GM12878 (cell line): ENCODE results near the gene GSTCD. TPM values are rescaled to one million over a fixed set of nuclear protein-coding genes. Genes with fewer than 3 reads are reported as not detected.

ENCODE experiments used
- ATAC-seq: fragments of 200-7000 bp; cut with Tn5 transposase; 3 replicates; pipeline ENCODE4 v1.9.1; 2020; ENCODE audit warnings: mild to moderate bottlenecking, moderate library complexity
- BruUV-seq: library from RNA; stranded (reverse); fragments of 400-500 nt; replicated peaks from 2 replicates; lab custom pipeline; 2021; lab: Mats Ljungman, UMichigan
- CTCF ChIA-PET: fragments of 300-600 bp; sonication (Branson Sonifier 250); formaldehyde crosslinking; extraction: SDS; loops from one replicate; lab custom pipeline; 2021; ENCODE audit warnings: inconsistent platforms; lab: Yijun Ruan, JAX
- POLR2A ChIA-PET: fragments of 350-600 bp; formaldehyde crosslinking; extraction: SDS; loops from one replicate; lab custom pipeline; 2021; ENCODE audit warnings: inconsistent platforms; lab: Charles Lee
- RAD21 ChIA-PET: fragments of 300-600 bp; sonication (Branson Sonifier 250); formaldehyde crosslinking; loops from one replicate; lab custom pipeline; 2023; ENCODE audit warnings: antibody characterized with exemption; ENCODE audit not compliant: unreplicated experiment; lab: Charles Lee
- SMC1A ChIA-PET: fragments of 300-600 bp; sonication (Branson Sonifier 250); formaldehyde crosslinking; loops from one replicate; lab custom pipeline; 2023; ENCODE audit not compliant: unreplicated experiment, uncharacterized antibody; lab: Charles Lee
- DNase-seq: peaks from one replicate; pipeline ENCODE4 v3.0.0-alpha.2; 2011; ENCODE audit warnings: low read depth, low spot score
- FAIRE-seq: peaks from 3 replicates; lab custom pipeline; 2011; peaks lifted over from hg19 to GRCh38; lab: Jason Lieb, UNC
- H2AFZ ChIP-seq: 2 replicates; pipeline ENCODE4 v1.6.0; 2011; ENCODE audit warnings: low read depth, low read length, control low read depth; ENCODE audit not compliant: control insufficient read depth
- H3K27ac ChIP-seq: 2 replicates; pipeline ENCODE4 v1.5.1; 2011; ENCODE audit warnings: control low read depth; ENCODE audit not compliant: control insufficient read depth, insufficient read depth
- H3K27me3 ChIP-seq, 2 experiments: replicated peaks in 1 of 2; 2 replicates each; pipeline versions ENCODE4 v1.6.0 to v1.6.1; 2011; ENCODE audit warnings: low read length in 1 of 2; ENCODE audit not compliant: control insufficient read depth in 2 of 2, insufficient read depth in 2 of 2
- H3K36me3 ChIP-seq, 2 experiments: 2 replicates each; pipeline ENCODE4 v1.5.1; 2011; ENCODE audit warnings: low read length in 1 of 2; ENCODE audit not compliant: control insufficient read depth in 2 of 2, insufficient read depth in 2 of 2
- H3K4me1 ChIP-seq: 2 replicates; pipeline ENCODE4 v1.6.1; 2011; ENCODE audit warnings: mild to moderate bottlenecking, low read length, moderate library complexity, mixed read lengths; ENCODE audit not compliant: control insufficient read depth, insufficient read depth
- H3K4me2 ChIP-seq: 2 replicates; pipeline ENCODE4 v1.6.0; 2011; ENCODE audit warnings: control low read depth; ENCODE audit not compliant: control insufficient read depth, insufficient read depth
- H3K4me3 ChIP-seq: fragments of 200-600 bp; sonication (generic); 2 replicates; pipeline ENCODE4 v1.5.1; 2016
- H3K79me2 ChIP-seq: 2 replicates; pipeline ENCODE4 v1.6.0; 2011; ENCODE audit warnings: low read length; ENCODE audit not compliant: control insufficient read depth, insufficient read depth
- H3K9ac ChIP-seq: 2 replicates; pipeline ENCODE4 v1.8.0; 2011; ENCODE audit warnings: low read length, control low read depth, mixed read lengths; ENCODE audit not compliant: control insufficient read depth, insufficient read depth
- H3K9me3 ChIP-seq: replicated peaks from 3 replicates; pipeline ENCODE4 v1.5.1; 2011; ENCODE audit warnings: mild to moderate bottlenecking, low read length; ENCODE audit not compliant: control insufficient read depth, insufficient read depth
- H4K20me1 ChIP-seq: 2 replicates; pipeline ENCODE4 v1.6.0; 2011; ENCODE audit not compliant: control insufficient read depth, insufficient read depth
- EP300 ChIP-seq, 2 experiments: fragments of 150-350 bp in 1 of 2; IDR thresholded peaks; 2 replicates each; pipeline ENCODE4 v1.6.1; 2011 to 2012; ENCODE audit warnings: low read depth in 2 of 2, low read length in 2 of 2, borderline replicate concordance in 1 of 2, improper control_type of control experiment in 1 of 2, inconsistent platforms in 1 of 2; ENCODE audit not compliant: control insufficient read depth in 1 of 2
- FOXK2 ChIP-seq: fragments of 450-650 bp; IDR thresholded peaks from 2 replicates; pipeline ENCODE4 v1.6.1; 2017; ENCODE audit warnings: mild to moderate bottlenecking, moderate library complexity
- MEF2A ChIP-seq: IDR thresholded peaks from 2 replicates; pipeline ENCODE4 v1.6.1; 2011; ENCODE audit warnings: low read depth, mild to moderate bottlenecking, low read length, moderate library complexity; ENCODE audit not compliant: insufficient read depth
- NR2C1 ChIP-seq: fragments of 450-650 bp; IDR thresholded peaks from 2 replicates; pipeline ENCODE4 v1.6.1; 2017; ENCODE audit warnings: antibody characterized with exemption, mild to moderate bottlenecking, moderate library complexity
- POU2F2 ChIP-seq: IDR thresholded peaks from 3 replicates; pipeline ENCODE4 v1.6.1; 2011; ENCODE audit warnings: low read depth, mild to moderate bottlenecking, low read length, borderline replicate concordance
- WGBS: methylation state at CpG from one replicate; pipeline ENCODE4 v1.1.6; 2016; ENCODE audit warnings: low lambda C conversion rate; ENCODE audit not compliant: insufficient replicate concordance, insufficient coverage; ENCODE audit errors: missing lambda C conversion rate; 5-methylcytosine and 5-hydroxymethylcytosine counted together
- in situ Hi-C: fragments of 300-500 bp; cut with MboI; formaldehyde crosslinking; loops from 9 replicates; pipeline ENCODE4 v1.14.3; 2018; ENCODE audit warnings: mixed read lengths
- intact Hi-C: fragments of 100-400 bp; cut with micrococcal nuclease; formaldehyde crosslinking; loops from one replicate; pipeline ENCODE4 v1.14.2; 2022; ENCODE audit not compliant: unreplicated experiment
- polyA plus RNA-seq, 11 experiments: library from polyadenylated mRNA; depleted of rRNA in 4 of 11; unstranded in 6 of 11; stranded (reverse) in 5 of 11; fragments of >200 nt; fragmentation: Nextera tagmentation in 4 of 11; fragmentation: Illumina TruSeq in 1 of 11; extraction: Ambion mirVana in 4 of 11; extraction: Trizol in 1 of 11; gene quantifications; 1 replicate in 1 of 11; 2 replicates in 10 of 11; pipeline versions ENCODE4 v1.2.1 to v1.2.3, GENCODE V29; 2011 to 2016; ENCODE audit warnings: inconsistent platforms in 2 of 11, missing spikeins in 2 of 11, low read depth in 1 of 11
- total RNA-seq, 4 experiments: library from RNA; depleted of rRNA in 3 of 4; stranded (reverse); fragments of >200 nt in 3 of 4; fragmentation: Illumina TruSeq in 1 of 4; extraction: Trizol in 1 of 4; gene quantifications; 2 replicates each; pipeline versions ENCODE4 v1.2.1 to v1.2.3, GENCODE V29; 2013 to 2021
- TF ChIP-seq, protein P1 (sequence below): IDR thresholded peaks from 2 replicates; pipeline ENCODE4 v1.6.1; 2011; ENCODE audit warnings: low read depth, low read length, improper control_type of control experiment, borderline replicate concordance
- TF ChIP-seq, protein P2 (sequence below): fragments of 450-650 bp; IDR thresholded peaks from 2 replicates; pipeline ENCODE4 v1.6.1; 2016; ENCODE audit warnings: mild to moderate bottlenecking
- TF ChIP-seq, protein P3 (sequence below): fragments of 450-650 bp; IDR thresholded peaks from 2 replicates; pipeline ENCODE4 v1.6.1; 2017; ENCODE audit warnings: mild to moderate bottlenecking, moderate library complexity

GSTCD gene
- total and polyA plus RNA-seq, 10 of the 15 experiments (the other 5 are each of a cell fraction or from before 2014, with no cell fraction given), result 4.3 to 28.4 (median 14.1) TPM

DNA sequence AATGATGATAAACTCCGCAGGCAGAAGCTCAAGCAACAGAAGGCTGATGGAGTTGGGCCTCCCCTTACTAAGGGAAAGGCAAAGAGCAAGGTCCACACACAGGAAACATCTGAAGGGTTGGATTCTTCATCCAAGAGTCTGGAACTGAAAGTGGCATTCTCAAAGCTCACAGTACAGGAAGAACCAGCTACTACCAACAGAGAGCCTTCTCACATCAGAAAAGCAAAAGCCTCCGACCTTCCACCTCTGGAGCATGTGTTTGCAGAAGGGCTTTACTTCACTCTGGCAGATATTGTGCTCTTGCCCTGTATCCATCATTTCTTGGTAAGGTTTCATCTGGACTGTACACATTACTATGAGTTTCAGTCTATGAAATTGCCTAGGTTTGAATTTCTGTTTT, 10.6 kb downstream of the GSTCD start:
- intact Hi-C loops, result loop anchor here (10.0 kb wide), 1 partner anchor 574 kb away; the partner anchor contains the start of gene TET2
- H2AFZ ChIP-seq, result no peak overlapping the region
- no peak overlapping the region for H3K27ac ChIP-seq
- no peak overlapping the region for H3K4me3 ChIP-seq
- in situ Hi-C loops, result no loop called here
- POLR2A ChIA-PET, result interaction anchor here (1.3 kb wide), 1 partner anchor 9 kb away, joined by 4 read pairs; no protein-coding TSS in a partner anchor
- TF ChIP-seq FOXK2 (no peak), NR2C1 (no peak), POU2F2 (no peak), EP300 (IDR thresholded peaks at IDR 0.05; ENCODE audit: borderline replicate concordance in 1 of 2, control insufficient read depth in 1 of 2, low read depth in 2 of 2, low read length in 2 of 2) (no peak), MEF2A (no peak)
- TF ChIP-seq, protein P1, sequence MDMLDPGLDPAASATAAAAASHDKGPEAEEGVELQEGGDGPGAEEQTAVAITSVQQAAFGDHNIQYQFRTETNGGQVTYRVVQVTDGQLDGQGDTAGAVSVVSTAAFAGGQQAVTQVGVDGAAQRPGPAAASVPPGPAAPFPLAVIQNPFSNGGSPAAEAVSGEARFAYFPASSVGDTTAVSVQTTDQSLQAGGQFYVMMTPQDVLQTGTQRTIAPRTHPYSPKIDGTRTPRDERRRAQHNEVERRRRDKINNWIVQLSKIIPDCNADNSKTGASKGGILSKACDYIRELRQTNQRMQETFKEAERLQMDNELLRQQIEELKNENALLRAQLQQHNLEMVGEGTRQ, result no peak
- TF ChIP-seq, protein P2, sequence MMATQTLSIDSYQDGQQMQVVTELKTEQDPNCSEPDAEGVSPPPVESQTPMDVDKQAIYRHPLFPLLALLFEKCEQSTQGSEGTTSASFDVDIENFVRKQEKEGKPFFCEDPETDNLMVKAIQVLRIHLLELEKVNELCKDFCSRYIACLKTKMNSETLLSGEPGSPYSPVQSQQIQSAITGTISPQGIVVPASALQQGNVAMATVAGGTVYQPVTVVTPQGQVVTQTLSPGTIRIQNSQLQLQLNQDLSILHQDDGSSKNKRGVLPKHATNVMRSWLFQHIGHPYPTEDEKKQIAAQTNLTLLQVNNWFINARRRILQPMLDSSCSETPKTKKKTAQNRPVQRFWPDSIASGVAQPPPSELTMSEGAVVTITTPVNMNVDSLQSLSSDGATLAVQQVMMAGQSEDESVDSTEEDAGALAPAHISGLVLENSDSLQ, result no peak
- TF ChIP-seq, protein P3, sequence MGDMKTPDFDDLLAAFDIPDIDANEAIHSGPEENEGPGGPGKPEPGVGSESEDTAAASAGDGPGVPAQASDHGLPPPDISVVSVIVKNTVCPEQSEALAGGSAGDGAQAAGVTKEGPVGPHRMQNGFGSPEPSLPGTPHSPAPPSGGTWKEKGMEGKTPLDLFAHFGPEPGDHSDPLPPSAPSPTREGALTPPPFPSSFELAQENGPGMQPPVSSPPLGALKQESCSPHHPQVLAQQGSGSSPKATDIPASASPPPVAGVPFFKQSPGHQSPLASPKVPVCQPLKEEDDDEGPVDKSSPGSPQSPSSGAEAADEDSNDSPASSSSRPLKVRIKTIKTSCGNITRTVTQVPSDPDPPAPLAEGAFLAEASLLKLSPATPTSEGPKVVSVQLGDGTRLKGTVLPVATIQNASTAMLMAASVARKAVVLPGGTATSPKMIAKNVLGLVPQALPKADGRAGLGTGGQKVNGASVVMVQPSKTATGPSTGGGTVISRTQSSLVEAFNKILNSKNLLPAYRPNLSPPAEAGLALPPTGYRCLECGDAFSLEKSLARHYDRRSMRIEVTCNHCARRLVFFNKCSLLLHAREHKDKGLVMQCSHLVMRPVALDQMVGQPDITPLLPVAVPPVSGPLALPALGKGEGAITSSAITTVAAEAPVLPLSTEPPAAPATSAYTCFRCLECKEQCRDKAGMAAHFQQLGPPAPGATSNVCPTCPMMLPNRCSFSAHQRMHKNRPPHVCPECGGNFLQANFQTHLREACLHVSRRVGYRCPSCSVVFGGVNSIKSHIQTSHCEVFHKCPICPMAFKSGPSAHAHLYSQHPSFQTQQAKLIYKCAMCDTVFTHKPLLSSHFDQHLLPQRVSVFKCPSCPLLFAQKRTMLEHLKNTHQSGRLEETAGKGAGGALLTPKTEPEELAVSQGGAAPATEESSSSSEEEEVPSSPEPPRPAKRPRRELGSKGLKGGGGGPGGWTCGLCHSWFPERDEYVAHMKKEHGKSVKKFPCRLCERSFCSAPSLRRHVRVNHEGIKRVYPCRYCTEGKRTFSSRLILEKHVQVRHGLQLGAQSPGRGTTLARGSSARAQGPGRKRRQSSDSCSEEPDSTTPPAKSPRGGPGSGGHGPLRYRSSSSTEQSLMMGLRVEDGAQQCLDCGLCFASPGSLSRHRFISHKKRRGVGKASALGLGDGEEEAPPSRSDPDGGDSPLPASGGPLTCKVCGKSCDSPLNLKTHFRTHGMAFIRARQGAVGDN, result no peak
- TF ChIP-seq, all 136 proteins: peak for 0
- ChIA-PET RAD21 (interaction anchor here (0.7 to 1.4 kb wide), 3 partner anchors 10 to 484 kb away, joined by 3 to 5 read pairs (median 5); no protein-coding TSS in a partner anchor), SMC1A (interaction anchor here (0.7 to 3.2 kb wide), 7 partner anchors 9 to 245 kb away, joined by 3 to 24 read pairs (median 3); partner anchors contain the start of genes GSTCD and PPA2), CTCF (interaction anchor here (0.9 to 3.7 kb wide), 9 partner anchors 9 to 248 kb away, joined by 3 to 22 read pairs (median 4); partner anchors contain the start of gene PPA2)
- no peaks in the 10 kb centered on the region for H3K9me3 ChIP-seq
- ATAC-seq (no peak), FAIRE-seq (no peak), DNase-seq (no peak)
- no peak overlapping the region for H3K4me2 ChIP-seq
- 94% methylated on average over 2 of the region's 2 CpGs for WGBS
- no peaks in the 10 kb centered on the region for H3K27me3 ChIP-seq
- peaks cover 3% of the 10 kb centered on the region; the same call in 1 of the 2 replicates for H3K4me1 ChIP-seq
- H3K9ac ChIP-seq, result no peak overlapping the region
- no TSS peak for BruUV-seq
- no peaks in the 10 kb centered on the region for H4K20me1 ChIP-seq
- H3K79me2 ChIP-seq, result peaks cover 6% of the 10 kb centered on the region
- peaks cover 0 to 5% of the 10 kb centered on the region in 2 experiments; a peak in 3 of 4 replicates for H3K36me3 ChIP-seq
